ENCODE results near the gene RTL10. TPM values are rescaled to one million over a fixed set of nuclear protein-coding genes. Genes with fewer than 3 reads are reported as not detected.

Gene RTL10
- total and polyA plus RNA-seq, 2 experiments from 2014 or later, result 13.0 to 15.9 TPM

- H4K20me1 ChIP-seq (ENCODE audit: insufficient read depth, poor library complexity, severe bottlenecking), result no peaks in the 10 kb centered on the region
- no peaks in the 10 kb centered on the region for H3K4me1 ChIP-seq (ENCODE audit: insufficient read depth)
- H2AFZ ChIP-seq, result no peak overlapping the region
- 95% methylated on average over 15 of the region's 15 CpGs for WGBS (ENCODE audit: low lambda C conversion rate, missing lambda C conversion rate)
- peak; percentile 3 for DNase-seq (ENCODE audit: low spot score)
- H3K9me3 ChIP-seq (ENCODE audit: low read depth), result no peaks in the 10 kb centered on the region
- TF ChIP-seq EZH2phosphoT487 (IDR thresholded peaks at IDR 0.05; ENCODE audit: low read depth, severe bottlenecking, unreplicated experiment) (no peak), EZH2 (IDR thresholded peaks at IDR 0.05; ENCODE audit: borderline replicate concordance) (no peak), CTCF (IDR thresholded peaks at IDR 0.05; ENCODE audit: poor library complexity) (no peak)
- H3K36me3 ChIP-seq (replicated peaks; ENCODE audit: insufficient read depth, low read depth), result no peaks in the 10 kb centered on the region
- H3K4me2 ChIP-seq, result no peak overlapping the region
- H3K9me2 ChIP-seq (replicated peaks; ENCODE audit: insufficient read depth), result no peaks in the 10 kb centered on the region
- H3K27ac ChIP-seq, result no peak overlapping the region
- H3K79me2 ChIP-seq, result no peaks in the 10 kb centered on the region
- no peak overlapping the region for H3K4me3 ChIP-seq
- H3K27me3 ChIP-seq, result no peaks in the 10 kb centered on the region
Observed at GRCh38 chr22:19807161-19807913, 47.3 kb downstream of the RTL10 start.

- WGBS (ENCODE audit: low lambda C conversion rate, missing lambda C conversion rate), result 79% methylated on average over 37 of the region's 38 CpGs
- no peaks in the 10 kb centered on the region for H3K9me3 ChIP-seq (ENCODE audit: low read depth)
- no peaks in the 10 kb centered on the region for H3K4me1 ChIP-seq (ENCODE audit: insufficient read depth)
- no peak overlapping the region for H3K4me2 ChIP-seq
- H3K27ac ChIP-seq, result no peak overlapping the region
- DNase-seq (ENCODE audit: low spot score), result peak; percentile 16
- TF ChIP-seq CTCF (IDR thresholded peaks at IDR 0.05; ENCODE audit: poor library complexity) (no peak), EZH2 (IDR thresholded peaks at IDR 0.05; ENCODE audit: borderline replicate concordance) (no peak), EZH2phosphoT487 (IDR thresholded peaks at IDR 0.05; ENCODE audit: low read depth, severe bottlenecking, unreplicated experiment) (no peak)
- no peak overlapping the region for H3K4me3 ChIP-seq
- H3K27me3 ChIP-seq, result no peaks in the 10 kb centered on the region
- no peak overlapping the region for H2AFZ ChIP-seq
- no peaks in the 10 kb centered on the region for H3K9me2 ChIP-seq (replicated peaks; ENCODE audit: insufficient read depth)
- H3K79me2 ChIP-seq, result no peaks in the 10 kb centered on the region
- H4K20me1 ChIP-seq (ENCODE audit: insufficient read depth, poor library complexity, severe bottlenecking), result no peaks in the 10 kb centered on the region
- H3K36me3 ChIP-seq (replicated peaks; ENCODE audit: insufficient read depth, low read depth), result no peaks in the 10 kb centered on the region
Observed at GRCh38 chr22:19806213-19807160, 48.2 kb downstream of the RTL10 start.

- H3K27ac ChIP-seq, result no peak overlapping the region
- WGBS (ENCODE audit: low lambda C conversion rate, missing lambda C conversion rate), result 83% methylated on average over 8 of the region's 8 CpGs
- TF ChIP-seq EZH2phosphoT487 (IDR thresholded peaks at IDR 0.05; ENCODE audit: low read depth, severe bottlenecking, unreplicated experiment), result no peak
- no peak for TF ChIP-seq EZH2 (IDR thresholded peaks at IDR 0.05; ENCODE audit: borderline replicate concordance)
- no peak for TF ChIP-seq CTCF (IDR thresholded peaks at IDR 0.05; ENCODE audit: poor library complexity)
- no peak overlapping the region for H3K4me2 ChIP-seq
- H3K4me3 ChIP-seq, result no peak overlapping the region
- no peaks in the 10 kb centered on the region for H3K9me2 ChIP-seq (replicated peaks; ENCODE audit: insufficient read depth)
- H3K4me1 ChIP-seq (ENCODE audit: insufficient read depth), result no peaks in the 10 kb centered on the region
- no peaks in the 10 kb centered on the region for H3K36me3 ChIP-seq (replicated peaks; ENCODE audit: insufficient read depth, low read depth)
- no peak overlapping the region for H2AFZ ChIP-seq
- H3K27me3 ChIP-seq, result no peaks in the 10 kb centered on the region
- H4K20me1 ChIP-seq (ENCODE audit: insufficient read depth, poor library complexity, severe bottlenecking), result no peaks in the 10 kb centered on the region
- H3K9me3 ChIP-seq (ENCODE audit: low read depth), result no peaks in the 10 kb centered on the region
- H3K79me2 ChIP-seq, result no peaks in the 10 kb centered on the region
- peak; percentile 2 for DNase-seq (ENCODE audit: low spot score)
Observed at GRCh38 chr22:19805821-19806212, 48.9 kb downstream of the RTL10 start.

Other genes starting within 250 kb of the RTL10 start
- gene SEPTIN5, start 140.4 kb downstream of the RTL10 start, total RNA-seq, result 4.3 and 10.0 TPM in 2 replicates
- 9.4 and 9.7 TPM in 2 replicates for gene SEPTIN5, start 140.4 kb downstream of the RTL10 start, polyA plus RNA-seq
- gene GP1BB, start 131.3 kb downstream of the RTL10 start, total RNA-seq, result 1.0 and 2.5 TPM in 2 replicates
- gene GP1BB, start 131.3 kb downstream of the RTL10 start, polyA plus RNA-seq, result 2.4 and 2.8 TPM in 2 replicates
- not detected in 2 replicates for gene TBX1, start 94.1 kb downstream of the RTL10 start, total RNA-seq
- gene TBX1, start 94.1 kb downstream of the RTL10 start, polyA plus RNA-seq, result 0.07 and 1.1 TPM in 2 replicates
- gene GNB1L, start within 50 bp of the RTL10 start, total RNA-seq, result 2.6 and 4.1 TPM in 2 replicates
- gene GNB1L, start within 50 bp of the RTL10 start, polyA plus RNA-seq, result 8.5 TPM in 2 replicates
- 74.5 and 78.2 TPM in 2 replicates for gene COMT, start 86.9 kb upstream of the RTL10 start, total RNA-seq
- 129 and 153 TPM in 2 replicates for gene COMT, start 86.9 kb upstream of the RTL10 start, polyA plus RNA-seq
- gene TXNRD2, start 86.9 kb upstream of the RTL10 start, total RNA-seq, result 0.60 TPM in 1 of 2 replicates, not detected in the other
- gene TXNRD2, start 86.9 kb upstream of the RTL10 start, polyA plus RNA-seq, result 1.6 and 2.1 TPM in 2 replicates
- 21.6 and 32.5 TPM in 2 replicates for gene ARVCF, start 161.9 kb upstream of the RTL10 start, total RNA-seq
- 23.8 and 25.8 TPM in 2 replicates for gene ARVCF, start 161.9 kb upstream of the RTL10 start, polyA plus RNA-seq
- 21.4 and 26.2 TPM in 2 replicates for gene TANGO2, start 166.2 kb upstream of the RTL10 start, total RNA-seq
- 20.8 and 24.4 TPM in 2 replicates for gene TANGO2, start 166.2 kb upstream of the RTL10 start, polyA plus RNA-seq
- 18.3 and 22.0 TPM in 2 replicates for gene DGCR8, start 225.4 kb upstream of the RTL10 start, total RNA-seq
- gene DGCR8, start 225.4 kb upstream of the RTL10 start, polyA plus RNA-seq, result 10.8 and 12.2 TPM in 2 replicates